GM18861 (cell line): ENCODE data around the gene SUN1.
"Not testable (repeated sequence)": the region's sequence is repeated elsewhere in the genome, so short reads cannot be mapped to it uniquely, and the experiment has no call there.

Experiments
- ATAC-seq: cut with Tn5 transposase; IDR thresholded peaks from one replicate; pipeline ENCODE4 v1.9.1; 2021; ENCODE audit not compliant: unreplicated experiment

The SUN1 gene

GRCh38 chr7:803243-803635, 29.0 kb upstream of the SUN1 start:
- ATAC-seq, result no peak

DNA sequence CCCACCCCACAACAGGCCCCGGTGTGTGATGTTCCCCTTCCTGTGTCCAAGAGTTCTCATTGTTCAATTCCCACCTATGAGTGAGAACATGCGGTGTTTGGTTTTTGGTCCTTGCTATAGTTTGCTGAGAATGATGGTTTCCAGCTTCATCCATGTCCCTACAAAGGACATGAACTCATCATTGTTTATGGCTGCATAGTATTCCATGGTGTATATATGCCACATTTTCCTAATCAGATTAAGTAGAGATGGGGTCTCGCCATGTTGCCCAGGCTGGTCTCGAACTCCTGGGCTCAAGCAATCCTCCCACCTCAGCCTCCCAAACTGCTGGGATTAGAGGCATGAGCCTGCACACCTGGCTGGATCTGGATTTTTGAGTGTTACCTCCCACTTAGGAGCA, 28.5 kb upstream of the SUN1 start:
- ATAC-seq, result not testable (repeated sequence)

- ATAC-seq, result no peak
Measured at GRCh38 chr7:805261-805660, 27.0 kb upstream of the SUN1 start.

- ATAC-seq, result no peak
Measured at GRCh38 chr7:815284-816216, 16.7 kb upstream of the SUN1 start.

DNA sequence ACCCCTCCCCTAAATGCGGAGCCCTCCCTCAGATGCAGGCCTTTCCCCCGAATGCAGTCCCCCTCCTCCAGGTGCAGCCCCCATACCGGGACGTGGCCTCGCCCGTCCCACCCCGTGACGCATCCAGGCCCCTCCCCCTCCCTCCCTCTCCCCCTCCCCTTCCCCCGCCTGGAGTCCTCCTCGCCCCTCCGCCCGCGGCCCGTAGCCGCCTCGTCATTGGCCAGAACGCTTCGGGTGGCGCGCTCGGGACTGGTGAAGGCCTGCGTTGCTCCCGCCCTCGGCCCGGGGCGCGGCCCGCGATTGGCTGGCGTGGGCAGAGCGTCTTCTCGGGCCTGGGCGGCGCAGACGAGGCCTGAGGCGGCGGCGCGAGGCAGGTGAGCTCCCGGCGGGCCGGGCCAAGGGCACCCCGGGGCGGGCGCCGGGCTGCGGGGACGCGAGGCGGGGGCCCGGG, 16.0 kb upstream of the SUN1 start:
- peak; percentile 83 for ATAC-seq

GRCh38 chr7:816751-817671, 15.3 kb upstream of the SUN1 start:
- peak; percentile 5 for ATAC-seq

DNA sequence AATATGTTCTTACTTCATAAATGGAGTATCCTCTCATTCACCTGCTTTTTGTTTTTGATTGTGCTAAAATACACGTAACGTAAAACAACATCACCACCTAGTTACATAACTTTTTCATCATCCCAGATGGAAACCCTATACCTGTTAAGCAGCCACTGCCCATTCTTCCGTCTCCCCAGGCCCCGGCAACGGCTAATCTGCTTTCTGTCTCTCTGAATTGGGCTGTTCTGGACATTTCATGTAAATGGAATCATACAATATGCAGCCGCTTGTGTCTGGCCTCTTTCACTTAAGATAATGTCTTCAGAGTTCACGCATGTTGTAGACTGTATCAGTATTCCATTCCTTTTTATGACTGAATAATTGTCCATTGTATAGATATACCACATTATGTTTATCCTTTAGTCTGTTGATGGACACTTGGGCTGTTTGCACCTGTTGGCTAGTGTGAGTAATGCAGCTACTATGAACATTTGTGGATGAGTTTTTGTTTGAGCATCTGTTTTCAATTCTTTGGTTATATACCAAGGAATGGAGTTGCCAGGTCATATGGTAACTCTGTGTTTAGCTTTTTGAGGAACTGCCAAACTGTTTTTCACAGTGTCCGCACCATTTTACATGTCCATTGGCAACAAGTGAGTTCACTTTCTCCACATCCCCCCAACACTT, 14.1 kb upstream of the SUN1 start:
- ATAC-seq, result no peak

GRCh38 chr7:820341-820740, 11.9 kb upstream of the SUN1 start:
- ATAC-seq, result no peak

DNA sequence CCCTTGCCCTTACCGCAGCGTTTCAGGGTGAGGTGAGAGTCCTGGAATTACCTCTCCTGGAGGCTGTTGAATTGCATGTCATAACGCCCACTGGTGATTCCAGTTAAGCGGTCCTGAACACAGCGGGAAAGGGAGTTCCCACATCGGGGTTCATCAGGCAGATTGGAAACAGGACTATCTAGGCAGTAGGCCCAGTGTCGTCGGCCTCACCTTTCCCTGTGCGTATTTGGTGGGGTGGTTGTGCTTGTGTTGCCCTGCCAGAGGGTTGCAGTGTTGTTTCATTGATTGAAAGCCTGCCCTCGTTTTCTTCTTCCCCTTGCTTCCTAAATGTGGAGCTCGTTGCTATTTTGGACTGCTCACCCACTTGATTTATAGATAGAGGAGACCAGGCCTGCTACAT, 10.6 kb upstream of the SUN1 start:
- no peak for ATAC-seq

DNA sequence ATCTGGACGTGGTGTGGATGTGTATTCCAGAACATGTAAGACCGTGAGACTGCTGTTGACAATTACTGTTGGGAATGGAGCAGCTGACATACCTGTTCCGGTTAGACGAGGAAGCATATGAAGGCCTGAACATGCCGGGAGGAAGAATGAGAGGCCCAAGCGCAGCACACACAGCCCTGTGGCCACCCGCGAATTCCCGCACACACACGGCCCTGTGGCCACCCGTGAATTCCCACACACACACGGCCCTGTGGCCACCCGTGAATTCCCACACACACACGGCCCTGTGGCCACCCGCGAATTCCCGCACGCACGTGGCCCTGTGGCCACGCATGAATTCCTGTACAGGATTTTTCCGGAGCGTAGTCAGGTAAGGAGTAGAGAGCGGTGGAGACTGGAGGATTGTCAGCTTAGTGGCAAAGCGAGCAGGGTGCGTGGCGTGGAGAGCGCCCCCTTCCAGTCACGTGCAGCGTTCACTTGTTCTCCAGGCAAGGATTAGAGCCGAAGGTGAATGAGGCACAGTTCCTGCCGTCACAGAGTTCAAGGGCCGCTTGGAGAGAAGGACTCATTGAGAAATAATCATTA, 9.5 kb upstream of the SUN1 start:
- no peak for ATAC-seq

- ATAC-seq, result no peak
Measured at GRCh38 chr7:823649-824048, 8.6 kb upstream of the SUN1 start.

DNA sequence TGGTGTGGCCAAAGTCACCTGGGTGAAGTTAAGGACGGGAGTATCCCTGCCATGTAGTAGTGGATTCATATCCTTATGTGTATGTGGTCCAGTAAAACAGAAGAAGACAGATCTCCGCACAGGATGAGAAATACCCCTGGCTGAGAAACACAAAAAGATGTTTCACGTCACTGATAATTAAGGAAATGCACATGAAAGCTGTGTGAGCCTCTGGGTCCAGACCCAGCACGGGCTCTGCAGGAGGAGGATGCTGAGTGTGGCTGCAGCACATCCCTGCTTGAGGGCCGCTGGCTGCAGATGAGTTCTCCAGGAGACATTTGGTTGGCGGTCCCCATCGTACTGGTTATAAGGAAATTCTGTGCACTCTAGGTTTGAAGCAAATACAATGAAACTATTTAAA, 8.2 kb upstream of the SUN1 start:
- ATAC-seq, result no peak

DNA sequence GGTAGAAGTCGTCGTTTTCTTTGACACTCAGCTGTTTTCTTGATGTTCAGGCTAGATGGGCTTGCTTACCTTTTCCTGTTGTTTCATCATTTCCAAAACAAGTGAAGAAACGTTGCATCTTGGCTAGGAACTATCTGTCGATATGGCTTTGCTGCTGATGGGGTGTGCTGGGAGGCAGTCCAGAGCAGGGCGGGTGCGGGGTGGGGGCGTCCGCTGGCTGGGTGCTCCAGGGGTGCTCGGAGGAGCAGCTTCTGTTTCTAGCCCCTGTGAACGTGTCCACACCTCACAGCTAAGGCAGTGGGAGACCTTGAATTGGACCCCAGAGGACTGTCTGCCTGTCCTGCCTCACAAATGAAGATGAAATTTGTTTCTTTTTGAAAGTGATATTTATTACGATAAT, 7.6 kb upstream of the SUN1 start:
- no peak for ATAC-seq

DNA sequence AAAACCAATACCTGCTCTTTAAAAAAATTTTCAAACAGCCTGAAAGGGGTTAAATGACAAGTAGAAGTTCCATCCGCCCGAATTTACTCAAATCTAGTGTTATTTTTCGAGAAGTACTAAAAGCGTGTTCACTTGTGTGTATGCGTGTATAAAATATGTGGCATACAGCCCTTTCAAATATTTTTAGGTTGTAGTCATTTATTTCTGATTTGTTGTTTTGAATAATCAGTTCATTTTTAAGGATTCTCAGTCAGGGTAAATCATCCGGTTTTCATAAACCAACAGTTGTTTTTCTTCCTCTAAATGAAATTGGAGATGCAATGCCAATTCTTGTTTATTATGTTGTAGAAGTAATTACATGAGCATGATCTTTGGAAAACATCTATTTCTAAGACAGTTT, 6.9 kb upstream of the SUN1 start:
- no peak for ATAC-seq

DNA sequence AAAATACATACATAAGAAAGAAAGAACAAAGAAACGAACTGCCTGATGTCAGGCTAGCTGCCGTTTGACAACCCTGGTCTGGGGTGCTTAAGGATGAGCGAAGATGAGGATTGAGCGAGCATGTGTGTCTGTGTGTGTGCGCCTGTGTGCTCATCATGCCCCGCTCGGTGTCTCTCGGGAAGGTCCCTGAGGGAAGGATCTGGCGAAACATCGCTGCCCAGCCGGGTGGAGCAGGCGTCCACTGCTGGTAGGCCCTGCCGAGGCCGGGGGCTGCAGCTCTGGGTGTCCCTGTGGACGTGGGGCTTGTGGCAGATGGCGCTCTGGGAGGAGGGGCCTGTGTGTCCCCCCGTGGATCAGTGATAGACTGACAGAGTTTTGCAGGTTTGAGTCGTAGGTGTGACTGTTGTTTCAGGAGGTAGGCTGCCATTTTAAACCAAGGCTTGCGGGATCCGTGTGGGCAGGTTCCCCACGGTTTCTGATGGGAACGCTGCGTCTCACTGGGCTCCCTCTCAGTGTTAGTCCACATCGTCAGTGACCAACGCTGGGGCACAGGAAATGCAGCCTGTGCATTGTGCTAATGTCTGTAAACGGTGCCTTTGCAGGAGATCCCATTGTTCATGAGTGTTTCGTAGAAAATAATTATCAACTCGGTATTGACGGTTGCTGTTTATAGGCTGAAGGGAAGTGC, 5.9 kb upstream of the SUN1 start:
- no peak for ATAC-seq

DNA sequence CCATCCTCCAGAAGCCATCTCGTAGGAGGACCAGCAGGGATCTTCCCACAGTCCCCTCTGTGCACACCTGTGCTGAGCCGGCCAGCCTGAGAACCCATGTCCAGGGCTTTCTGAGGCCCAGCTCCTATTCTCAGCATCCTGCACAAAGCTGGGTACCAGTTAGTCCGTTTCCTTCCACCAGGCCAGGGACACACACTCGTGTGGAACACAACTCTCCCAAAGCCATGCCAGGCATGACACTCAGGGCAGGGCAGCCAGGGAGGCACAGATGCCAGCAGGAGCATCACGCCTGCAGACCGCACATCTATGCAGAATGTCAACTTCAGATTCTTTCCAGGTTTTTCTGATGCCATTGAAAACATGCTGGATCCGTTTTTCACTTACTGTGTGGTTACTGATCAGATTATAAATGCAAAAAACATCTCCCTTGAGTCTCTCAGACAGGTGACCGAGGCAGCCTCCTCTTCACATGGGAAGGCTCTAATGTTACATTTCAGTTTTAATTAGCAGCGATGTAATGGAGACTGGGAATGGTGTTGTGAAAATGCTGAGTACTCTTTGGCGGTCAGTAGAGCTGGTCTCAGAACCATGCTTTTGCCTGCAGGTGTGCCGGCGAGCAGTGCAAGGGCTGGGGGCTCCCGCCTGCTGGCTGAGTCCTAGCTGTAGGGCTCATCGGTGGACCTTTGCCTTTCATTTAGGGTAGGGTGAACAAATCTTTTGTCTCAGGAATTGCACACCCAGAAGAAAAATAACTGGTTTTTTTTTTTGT, 3.3 kb upstream of the SUN1 start:
- ATAC-seq, result no peak

DNA sequence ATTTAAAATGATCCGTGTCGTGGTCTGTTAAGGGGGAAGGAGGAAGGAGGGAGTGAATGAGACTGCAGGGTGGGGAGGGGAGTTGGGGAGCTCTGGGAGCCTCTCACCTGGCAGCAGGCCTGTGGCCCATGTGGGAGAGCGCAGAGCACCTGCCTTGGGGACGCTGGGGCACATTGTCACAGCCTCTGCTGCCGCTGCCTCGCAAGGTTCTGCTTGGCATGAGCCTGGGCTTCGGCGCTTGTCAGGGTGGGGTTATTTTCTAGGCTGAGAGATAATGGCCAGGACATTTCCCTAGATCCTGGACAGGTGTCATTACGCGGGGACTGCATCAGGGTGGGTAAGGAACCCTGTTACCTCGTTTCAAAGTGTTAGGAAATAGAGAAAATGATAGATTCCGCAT, 2.2 kb upstream of the SUN1 start:
- no peak for ATAC-seq

DNA sequence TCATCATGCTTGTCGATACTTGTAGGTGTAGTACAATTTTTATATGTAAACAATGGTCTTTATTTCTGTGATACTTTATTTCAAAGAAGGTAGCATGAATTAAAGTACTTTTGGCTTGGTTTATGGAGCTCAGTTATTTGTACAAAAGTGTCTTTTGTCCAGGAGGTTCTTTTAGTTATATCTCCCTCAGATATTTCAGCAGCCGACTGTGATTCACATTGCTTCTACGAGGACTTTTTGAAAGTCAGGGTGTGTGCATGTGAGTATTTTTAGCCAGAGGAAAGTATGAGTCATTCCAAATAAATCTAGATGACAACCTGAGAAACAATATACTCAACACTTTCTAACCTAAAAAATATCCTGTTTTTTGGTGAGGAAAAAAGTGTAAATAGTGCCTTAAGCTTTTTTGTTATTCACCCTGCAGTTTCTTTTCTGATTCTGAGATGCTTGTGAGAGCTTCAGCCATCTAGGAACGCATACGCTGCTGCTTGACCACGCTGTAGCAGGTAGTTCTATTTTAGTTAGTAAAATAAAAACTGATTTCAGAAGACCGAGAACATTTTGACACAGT, 595 bp upstream of the SUN1 start:
- ATAC-seq, result peak; percentile 80

GRCh38 chr7:832968-833424, 720 bp downstream of the SUN1 start:
- ATAC-seq, result no peak
